Fibroblast of mammary gland (primary cell): Measurements from ENCODE around the gene FSIP1.

Experiments used
- DNase-seq: peaks from one replicate; pipeline ENCODE4 v3.0.0-alpha.2; 2010; ENCODE audit warnings: low read depth
- H3K4me3 ChIP-seq: 2 replicates; pipeline ENCODE4 v1.5.1; 2011; ENCODE audit warnings: low read depth, mild to moderate bottlenecking, low read length, moderate library complexity; ENCODE audit not compliant: control insufficient read depth
- TF ChIP-seq, protein P1 (sequence below): conservative IDR thresholded peaks from 2 replicates; pipeline ENCODE4 v1.5.1; 2011; ENCODE audit warnings: low read depth, low read length, inconsistent platforms; ENCODE audit not compliant: control insufficient read depth, insufficient read depth

FSIP1 gene

DNA sequence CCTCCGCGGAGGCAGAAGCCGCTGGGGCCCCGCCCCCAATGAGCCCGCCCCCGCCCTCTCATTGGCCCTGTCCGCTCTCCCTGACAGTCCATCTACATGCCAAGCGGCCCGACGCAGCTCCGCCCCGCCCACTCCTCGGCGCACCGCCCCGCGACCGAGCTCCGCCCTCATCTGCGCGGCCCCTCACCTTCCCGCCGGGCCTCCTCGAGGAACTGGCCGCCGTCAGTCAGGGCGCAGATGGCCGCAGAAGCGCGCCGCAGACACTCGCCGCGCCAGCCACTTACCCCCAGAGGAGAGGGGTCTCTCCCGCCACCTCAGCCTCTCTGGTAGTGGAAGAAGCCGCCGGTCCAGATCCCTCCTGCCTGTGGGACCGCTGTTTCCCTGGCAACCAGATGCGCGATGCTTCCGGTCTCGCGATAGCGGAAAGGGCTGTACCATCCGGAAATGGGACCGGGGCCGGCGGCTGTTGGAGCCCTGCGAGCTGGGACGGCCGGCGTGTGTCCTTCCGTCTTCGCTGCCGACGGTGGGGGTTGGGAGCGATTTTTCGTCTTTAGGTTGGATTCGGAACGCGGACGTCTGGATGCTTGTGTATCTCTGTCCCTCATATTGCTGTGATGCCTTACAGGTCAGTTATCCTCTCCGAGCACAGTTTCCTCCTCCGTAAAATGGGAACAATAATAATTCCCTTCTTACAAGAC lies at the start of gene FSIP1:
FSIP1 (minus strand) TSS at position 401 of the 698 bp plus-strand sequence. CDS start 6,317 bp downstream, outside the sequence.
- TF ChIP-seq, protein P1, sequence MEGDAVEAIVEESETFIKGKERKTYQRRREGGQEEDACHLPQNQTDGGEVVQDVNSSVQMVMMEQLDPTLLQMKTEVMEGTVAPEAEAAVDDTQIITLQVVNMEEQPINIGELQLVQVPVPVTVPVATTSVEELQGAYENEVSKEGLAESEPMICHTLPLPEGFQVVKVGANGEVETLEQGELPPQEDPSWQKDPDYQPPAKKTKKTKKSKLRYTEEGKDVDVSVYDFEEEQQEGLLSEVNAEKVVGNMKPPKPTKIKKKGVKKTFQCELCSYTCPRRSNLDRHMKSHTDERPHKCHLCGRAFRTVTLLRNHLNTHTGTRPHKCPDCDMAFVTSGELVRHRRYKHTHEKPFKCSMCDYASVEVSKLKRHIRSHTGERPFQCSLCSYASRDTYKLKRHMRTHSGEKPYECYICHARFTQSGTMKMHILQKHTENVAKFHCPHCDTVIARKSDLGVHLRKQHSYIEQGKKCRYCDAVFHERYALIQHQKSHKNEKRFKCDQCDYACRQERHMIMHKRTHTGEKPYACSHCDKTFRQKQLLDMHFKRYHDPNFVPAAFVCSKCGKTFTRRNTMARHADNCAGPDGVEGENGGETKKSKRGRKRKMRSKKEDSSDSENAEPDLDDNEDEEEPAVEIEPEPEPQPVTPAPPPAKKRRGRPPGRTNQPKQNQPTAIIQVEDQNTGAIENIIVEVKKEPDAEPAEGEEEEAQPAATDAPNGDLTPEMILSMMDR = no peak
- DNase-seq = peak; percentile 95

DNA sequence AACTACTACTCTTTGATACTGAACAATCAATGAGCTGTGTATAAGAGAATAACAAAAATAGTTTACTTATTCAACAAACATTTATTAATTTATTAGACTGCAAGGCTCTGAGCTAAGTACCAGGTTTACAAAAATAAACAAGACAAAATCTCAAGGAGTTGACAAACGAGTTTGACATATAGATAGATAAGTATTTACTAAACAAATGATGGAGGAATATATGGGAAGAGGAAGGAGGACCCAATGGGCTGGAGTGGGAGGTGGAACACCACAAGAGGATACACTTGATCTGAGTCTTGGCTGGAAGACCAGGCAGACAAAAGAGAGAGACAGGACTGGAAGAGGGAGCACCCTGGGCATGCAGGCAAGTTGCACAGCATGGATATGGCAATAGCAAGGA lies 47.5 kb upstream of the FSIP1 start:
- H3K4me3 ChIP-seq = no peak overlapping the region
- DNase-seq = no peak
- TF ChIP-seq, protein P1 = no peak

More for the DNA sequence above, at the start of gene FSIP1:
- peak within 1 kb of the TSS; percentile 87 for H3K4me3 ChIP-seq

DNA sequence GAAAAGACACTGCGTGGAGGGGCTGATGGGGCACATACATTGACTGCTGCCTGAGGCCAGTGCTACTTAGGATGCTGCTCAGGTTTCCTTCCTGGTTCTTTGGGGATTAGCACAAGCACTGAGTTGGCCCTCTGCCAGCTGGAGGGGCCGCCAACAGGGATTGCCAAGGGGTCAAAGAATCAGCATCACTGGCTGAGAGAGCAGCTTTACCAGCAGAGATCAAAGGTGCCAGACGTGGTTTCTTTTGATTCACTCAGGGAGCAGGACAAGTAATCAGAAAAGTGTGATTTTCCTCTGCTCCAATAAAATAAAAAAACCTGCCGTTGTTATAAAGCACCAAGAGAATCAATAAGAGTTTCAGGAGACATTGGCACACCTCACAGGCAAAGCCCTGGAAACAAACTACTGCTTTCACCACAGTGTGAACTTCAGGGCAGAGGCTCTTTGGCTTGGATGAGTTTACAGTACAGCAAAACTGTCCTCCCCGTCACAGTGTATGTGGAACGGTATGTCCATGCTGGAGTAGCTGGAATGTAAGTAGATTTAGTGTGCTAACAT lies 45.8 kb upstream of the FSIP1 start:
- TF ChIP-seq, protein P1 = no peak
- no peak overlapping the region for H3K4me3 ChIP-seq
- peak; percentile 87 for DNase-seq

- TF ChIP-seq, protein P1 = no peak
- H3K4me3 ChIP-seq = no peak overlapping the region
- DNase-seq = no peak
These were observed 44.3 kb upstream of the FSIP1 start for GRCh38 chr15:39826975-39827374.

GRCh38 chr15:39823634-39824033 lies 41.0 kb upstream of the FSIP1 start:
- TF ChIP-seq, protein P1 = no peak
- no peak for DNase-seq
- H3K4me3 ChIP-seq = no peak overlapping the region

DNA sequence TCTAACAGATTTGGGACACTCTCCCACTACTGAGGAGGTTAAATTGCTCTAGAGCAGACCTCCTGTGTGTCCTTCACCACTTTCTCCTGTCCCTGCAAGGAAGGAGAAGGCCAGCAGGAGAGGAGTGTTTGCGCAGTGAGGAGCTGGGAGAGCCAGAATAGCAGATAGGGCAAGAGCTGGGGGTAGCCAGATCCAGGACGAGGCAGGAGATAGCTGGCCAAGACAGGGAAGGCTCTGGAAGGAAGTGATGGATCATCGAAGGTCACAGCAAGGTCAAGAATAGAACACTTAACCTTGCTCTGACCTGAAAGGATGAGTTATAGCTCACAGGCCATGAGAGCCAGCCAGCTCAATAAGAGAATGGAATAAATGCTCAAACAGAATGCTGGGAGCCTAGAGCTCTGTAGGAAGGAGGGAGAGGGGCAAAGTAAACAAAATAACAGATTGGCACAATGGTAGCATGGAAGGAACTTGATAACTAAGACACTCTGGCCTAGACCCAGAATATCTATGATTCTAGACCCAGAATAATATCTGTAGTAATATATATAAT lies 37.5 kb upstream of the FSIP1 start:
- no peak for DNase-seq
- H3K4me3 ChIP-seq = no peak overlapping the region
- TF ChIP-seq, protein P1 = no peak
